Measurements from ENCODE around the gene SLC17A4.

- TF ChIP-seq CTCF (IDR thresholded peaks at IDR 0.05): no peak
- TF ChIP-seq POLR2AphosphoS5 (IDR thresholded peaks at IDR 0.05): no peak
- TF ChIP-seq POLR2A (IDR thresholded peaks at IDR 0.05): no peak
- TF ChIP-seq EP300 (IDR thresholded peaks at IDR 0.05): no peak
Measured at GRCh38 chr6:25706314-25707014, 48.1 kb upstream of the SLC17A4 start.

Data from suprapubic skin (tissue), 4 donors.